Uterus (tissue), 2 donors: ENCODE measurements around the gene SORBS1.

ENCODE experiments used
- CTCF ChIP-seq, 4 experiments: fragments of 200-600 bp in 2 of 4; fragments of 450-650 bp in 2 of 4; sonication (generic) in 2 of 4; IDR thresholded peaks; one replicate each; pipeline ENCODE4 v1.5.1; 2016 to 2019; ENCODE audit warnings: antibody characterized with exemption in 4 of 4, mild to moderate bottlenecking in 2 of 4, moderate library complexity in 1 of 4
- POLR2A ChIP-seq, 2 donors: fragments of 450-650 bp; IDR thresholded peaks; one replicate each; pipeline ENCODE4 v1.6.1; 2016; ENCODE audit warnings: antibody characterized with exemption in 2 of 2, mild to moderate bottlenecking in 1 of 2, moderate library complexity in 1 of 2

GRCh38 chr10:95278061-95278988, 282.8 kb downstream of the SORBS1 start:
- TF ChIP-seq CTCF (IDR thresholded peaks at IDR 0.05) (no peak), POLR2A (IDR thresholded peaks at IDR 0.05) (no peak)
